Activated CD8-positive, alpha-beta memory T cell treated with anti-CD3 and anti-CD28 coated beads, Interleukin-2, amount 50 U/mL, for 4 hours (primary cell): ENCODE results near the gene GJD4.

Source experiments
- DNase-seq: peaks from one replicate; pipeline ENCODE4 v3.0.0-alpha.2; 2020

The GJD4 gene

DNA sequence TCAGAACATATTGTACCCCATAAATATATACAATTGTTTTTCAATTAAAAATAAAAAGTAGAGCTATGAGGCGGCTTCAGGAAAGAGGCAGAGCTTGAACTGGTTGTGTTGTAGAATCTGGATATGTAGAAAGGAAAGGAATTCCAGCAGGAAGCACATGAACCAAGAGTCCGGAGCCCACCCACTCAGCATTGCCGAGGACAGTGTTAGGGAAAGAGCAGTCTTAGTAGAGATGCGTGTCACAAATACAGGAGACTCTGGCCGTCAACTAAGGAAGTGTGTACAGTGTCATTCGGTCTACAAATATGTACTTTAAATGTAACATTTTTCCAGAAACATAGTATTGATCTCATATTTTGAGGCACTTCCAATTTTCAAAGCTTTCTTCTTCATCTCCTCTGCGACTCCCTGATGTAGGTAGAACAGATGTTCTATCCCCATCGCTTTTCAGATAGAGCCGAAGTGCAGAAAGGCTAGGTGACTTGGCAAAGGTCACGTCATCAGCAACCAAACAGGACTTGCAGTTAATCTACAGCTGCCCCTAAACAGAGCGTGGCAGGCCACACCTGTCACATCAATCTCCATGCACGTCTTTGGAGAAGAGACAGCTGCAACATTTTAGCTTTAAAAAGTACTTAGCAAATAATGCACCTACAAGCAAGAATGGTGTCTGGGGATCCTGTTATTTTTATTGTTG, 25.3 kb upstream of the GJD4 start:
- DNase-seq, result no peak

DNA sequence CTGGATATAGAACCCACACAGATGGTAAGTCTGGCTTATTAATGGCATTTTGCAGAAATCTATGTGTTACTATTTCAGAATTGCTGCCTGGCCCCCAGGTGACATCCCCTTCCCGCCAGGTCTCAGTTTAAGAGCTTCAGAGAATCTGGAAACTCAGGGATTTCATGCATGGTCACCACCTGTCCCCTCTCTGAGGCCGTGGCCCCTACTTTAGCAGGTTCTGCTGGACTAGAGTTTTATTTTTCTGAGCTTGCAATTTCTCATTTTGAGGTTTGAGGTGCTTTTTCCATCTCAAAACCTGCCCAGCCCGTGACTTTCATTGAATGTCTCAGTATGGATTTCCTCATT, 24.7 kb upstream of the GJD4 start:
- no peak for DNase-seq

- DNase-seq, result no peak
Observed at GRCh38 chr10:35581655-35582054, 23.5 kb upstream of the GJD4 start.

- DNase-seq, result no peak
Observed at GRCh38 chr10:35584946-35585345, 20.2 kb upstream of the GJD4 start.

DNA sequence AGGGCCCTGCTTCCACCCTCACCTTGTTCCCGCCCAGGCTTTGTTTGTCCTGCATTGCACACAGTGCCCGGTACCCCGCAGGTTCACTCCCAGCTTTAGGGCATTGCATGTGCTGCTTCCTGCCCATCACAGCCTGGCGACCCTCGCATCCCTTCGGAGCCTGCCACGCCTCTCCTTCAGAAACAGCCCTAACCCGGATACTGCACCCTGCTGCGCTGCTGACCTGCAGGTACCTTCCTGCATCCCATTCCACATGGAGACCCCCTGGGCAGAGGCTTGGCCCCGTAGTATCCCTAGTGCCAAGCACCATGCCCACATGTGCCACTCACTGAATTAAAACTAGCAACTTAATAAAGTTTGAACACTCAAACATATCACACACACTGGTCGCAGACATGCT, 19.8 kb upstream of the GJD4 start:
- no peak for DNase-seq

DNA sequence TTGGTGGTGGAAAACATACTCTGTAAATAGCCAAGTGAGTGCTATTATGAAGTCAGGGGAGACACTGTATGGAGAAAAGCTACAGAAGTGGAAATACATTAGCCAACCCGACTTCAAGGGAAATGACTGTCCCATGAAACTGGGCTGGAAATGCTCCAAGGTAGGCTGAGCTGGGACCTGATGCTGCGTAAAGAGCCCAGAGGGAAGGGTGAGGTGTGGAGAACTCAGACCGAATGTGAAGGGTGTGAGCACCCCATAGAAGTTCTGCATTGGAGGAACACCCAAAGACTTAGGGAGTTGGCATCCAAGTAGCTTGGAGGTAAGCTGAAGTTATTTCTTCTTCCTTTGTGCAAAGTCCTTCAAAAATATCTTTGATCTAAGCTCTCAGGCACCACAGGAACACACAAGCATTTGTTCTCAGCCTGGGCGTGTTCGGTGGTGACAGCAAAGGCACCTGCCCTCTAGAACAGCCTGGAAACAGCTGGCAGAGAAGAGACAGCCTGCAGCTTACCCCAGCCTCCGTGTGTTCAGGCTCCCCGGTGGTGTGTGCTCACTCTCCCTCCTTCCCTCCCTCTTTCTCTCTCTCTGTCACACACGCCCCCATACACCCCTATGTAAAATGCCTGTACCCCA, 19.1 kb upstream of the GJD4 start:
- no peak for DNase-seq

DNA sequence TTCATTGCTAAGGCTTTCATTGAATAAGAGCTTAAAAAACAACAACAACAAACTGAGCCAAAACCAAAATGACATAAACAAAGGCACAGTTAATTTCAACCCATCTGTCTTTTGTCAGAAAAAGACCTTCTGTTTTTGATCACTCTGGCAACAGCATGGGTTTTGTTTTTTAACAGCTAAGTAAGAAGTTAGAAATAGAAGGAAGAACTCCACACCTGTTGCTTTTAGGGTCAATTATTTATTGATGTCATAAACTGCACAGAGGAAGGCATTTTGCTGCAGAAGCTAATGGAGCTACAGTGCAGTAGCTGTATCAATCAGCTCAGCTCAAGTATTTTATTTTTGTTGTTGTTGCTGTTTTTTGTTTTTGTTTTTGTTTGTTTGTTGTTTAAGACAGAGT, 16.3 kb upstream of the GJD4 start:
- no peak for DNase-seq

- no peak for DNase-seq
Observed at GRCh38 chr10:35592441-35592840, 12.7 kb upstream of the GJD4 start.

DNA sequence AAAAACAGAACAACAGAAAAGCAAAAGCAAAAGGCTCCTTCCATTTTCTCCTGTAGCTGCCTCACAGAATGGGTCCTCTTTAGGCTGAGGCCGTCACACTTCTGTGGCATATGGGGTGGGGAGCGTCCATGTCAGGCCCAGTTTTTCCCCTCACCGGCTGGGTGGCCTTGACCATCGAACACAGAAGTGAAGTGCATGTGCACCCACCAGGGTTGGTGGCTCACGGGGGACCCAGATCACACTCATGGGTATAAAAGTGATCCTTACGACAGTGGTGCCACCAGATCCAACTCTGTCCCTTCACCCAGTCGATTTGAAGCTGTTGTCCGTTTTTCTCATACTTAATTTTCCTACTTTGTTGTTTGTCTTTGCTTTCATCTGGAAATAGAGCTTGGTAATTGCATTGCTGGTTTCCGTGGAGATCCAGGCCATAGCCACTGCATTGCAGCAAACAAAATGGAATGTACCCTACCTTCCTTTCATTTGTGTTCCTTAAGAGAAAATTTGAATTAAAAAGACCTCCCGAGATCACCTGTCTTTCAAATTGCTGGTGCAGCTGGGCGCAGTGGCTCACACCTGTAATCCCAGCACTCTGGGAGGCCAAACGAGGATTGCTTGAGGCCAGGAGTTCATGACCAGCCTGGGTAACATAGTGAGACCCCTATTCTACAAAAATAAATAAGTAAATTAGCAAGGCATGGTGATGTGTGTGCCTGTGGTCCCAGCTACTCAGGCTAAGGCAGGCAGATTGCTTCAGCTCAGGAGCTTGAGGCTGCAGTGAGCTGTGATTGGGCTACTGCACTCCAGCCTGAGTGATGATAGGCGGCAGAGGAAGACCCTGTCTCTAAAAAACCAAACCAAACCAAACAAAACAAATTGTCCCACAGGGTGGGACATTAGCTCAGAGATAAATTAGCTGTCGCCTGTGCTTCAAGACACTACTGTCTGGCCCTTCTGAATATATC, 10.7 kb upstream of the GJD4 start:
- no peak for DNase-seq

GRCh38 chr10:35595106-35595505, 10.0 kb upstream of the GJD4 start:
- no peak for DNase-seq

DNA sequence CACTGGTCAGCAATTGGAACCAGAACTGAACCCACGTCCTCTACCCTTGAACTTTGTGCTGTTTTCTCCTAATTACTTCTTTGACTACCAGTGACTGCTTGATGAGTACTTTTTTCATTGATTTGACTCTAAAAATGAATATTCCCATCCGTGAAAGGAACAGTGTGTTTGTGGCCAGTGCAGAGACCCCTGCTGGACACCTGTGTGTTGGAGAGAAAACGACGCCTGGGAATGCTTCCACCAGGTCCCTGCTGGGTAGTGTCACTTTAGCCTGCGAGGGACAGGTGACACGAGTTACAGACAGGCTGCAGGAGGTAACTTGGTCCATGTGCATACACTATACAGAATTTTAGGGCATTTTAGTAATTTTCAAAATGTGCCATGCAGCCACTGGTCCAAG, 6.8 kb upstream of the GJD4 start:
- no peak for DNase-seq

- no peak for DNase-seq
Observed at GRCh38 chr10:35600193-35600592, 4.9 kb upstream of the GJD4 start.

DNA sequence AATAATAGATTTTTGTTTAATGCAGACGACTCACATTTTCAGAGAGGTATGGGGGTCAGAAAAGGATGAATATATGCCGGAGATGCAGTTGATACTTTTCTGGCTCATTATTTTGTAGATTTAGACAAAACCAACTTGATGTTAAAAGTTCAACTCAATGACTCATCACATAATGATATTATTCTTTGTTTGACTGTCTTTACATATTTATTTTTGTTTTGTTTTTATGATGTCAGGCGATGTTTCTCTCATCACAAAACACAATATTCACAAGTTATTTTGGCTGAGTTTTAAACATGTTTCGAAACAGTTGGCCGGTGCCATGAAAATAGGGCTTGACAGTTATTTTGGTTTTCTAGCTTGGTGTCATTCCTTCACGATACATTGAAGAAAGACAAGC, 1.3 kb downstream of the GJD4 start:
- no peak for DNase-seq

DNA sequence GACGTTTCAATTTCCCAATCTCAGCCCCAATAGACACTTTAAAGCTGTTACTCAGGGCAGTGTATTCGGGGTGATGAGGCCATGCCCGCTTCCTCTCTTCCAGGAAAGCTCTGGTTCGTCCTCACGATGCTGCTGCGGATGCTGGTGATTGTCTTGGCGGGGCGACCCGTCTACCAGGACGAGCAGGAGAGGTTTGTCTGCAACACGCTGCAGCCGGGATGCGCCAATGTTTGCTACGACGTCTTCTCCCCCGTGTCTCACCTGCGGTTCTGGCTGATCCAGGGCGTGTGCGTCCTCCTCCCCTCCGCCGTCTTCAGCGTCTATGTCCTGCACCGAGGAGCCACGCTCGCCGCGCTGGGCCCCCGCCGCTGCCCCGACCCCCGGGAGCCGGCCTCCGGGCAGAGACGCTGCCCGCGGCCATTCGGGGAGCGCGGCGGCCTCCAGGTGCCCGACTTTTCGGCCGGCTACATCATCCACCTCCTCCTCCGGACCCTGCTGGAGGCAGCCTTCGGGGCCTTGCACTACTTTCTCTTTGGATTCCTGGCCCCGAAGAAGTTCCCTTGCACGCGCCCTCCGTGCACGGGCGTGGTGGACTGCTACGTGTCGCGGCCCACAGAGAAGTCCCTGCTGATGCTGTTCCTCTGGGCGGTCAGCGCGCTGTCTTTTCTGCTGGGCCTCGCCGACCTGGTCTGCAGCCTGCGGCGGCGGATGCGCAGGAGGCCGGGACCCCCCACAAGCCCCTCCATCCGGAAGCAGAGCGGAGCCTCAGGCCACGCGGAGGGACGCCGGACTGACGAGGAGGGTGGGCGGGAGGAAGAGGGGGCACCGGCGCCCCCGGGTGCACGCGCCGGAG, 2.6 kb downstream of the GJD4 start:
- no peak for DNase-seq

GRCh38 chr10:35608328-35608672, 3.2 kb downstream of the GJD4 start:
- DNase-seq, result no peak

GRCh38 chr10:35611750-35612149, 6.6 kb downstream of the GJD4 start:
- DNase-seq, result no peak

- DNase-seq, result no peak
Observed at GRCh38 chr10:35612385-35613106, 7.4 kb downstream of the GJD4 start.

GRCh38 chr10:35613107-35613440, 7.9 kb downstream of the GJD4 start:
- DNase-seq, result no peak

DNA sequence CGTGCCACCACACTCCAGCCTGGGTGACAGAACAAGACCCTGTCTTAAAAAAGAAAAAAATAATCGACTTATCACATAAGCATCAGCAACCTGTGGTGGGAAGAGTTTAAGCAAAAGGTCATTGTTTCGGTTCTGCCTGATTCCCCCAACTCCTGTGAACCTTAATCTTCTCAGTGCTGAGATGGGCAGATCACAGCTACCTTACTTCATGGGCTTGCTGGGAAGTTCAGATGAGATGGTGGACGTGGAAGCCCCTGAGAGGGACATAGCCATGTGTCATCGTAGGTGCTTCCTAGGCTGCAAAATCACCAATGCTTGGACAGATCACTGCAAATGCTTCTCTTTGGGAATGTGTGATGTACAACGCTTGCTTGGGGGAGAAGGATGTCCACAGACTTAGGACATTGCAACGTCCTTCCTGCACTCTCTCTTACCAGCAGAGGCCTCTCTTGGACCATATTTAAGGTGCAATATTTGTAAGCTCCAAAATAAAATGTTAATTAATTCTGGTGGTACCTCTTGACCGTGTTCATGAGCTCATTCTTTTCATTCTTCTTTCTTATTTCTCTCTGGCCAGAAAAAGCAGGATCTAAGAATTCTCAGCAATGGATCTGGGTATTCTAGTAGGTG, 8.6 kb downstream of the GJD4 start:
- no peak for DNase-seq

- DNase-seq, result no peak
Observed at GRCh38 chr10:35614312-35614711, 9.2 kb downstream of the GJD4 start.

DNA sequence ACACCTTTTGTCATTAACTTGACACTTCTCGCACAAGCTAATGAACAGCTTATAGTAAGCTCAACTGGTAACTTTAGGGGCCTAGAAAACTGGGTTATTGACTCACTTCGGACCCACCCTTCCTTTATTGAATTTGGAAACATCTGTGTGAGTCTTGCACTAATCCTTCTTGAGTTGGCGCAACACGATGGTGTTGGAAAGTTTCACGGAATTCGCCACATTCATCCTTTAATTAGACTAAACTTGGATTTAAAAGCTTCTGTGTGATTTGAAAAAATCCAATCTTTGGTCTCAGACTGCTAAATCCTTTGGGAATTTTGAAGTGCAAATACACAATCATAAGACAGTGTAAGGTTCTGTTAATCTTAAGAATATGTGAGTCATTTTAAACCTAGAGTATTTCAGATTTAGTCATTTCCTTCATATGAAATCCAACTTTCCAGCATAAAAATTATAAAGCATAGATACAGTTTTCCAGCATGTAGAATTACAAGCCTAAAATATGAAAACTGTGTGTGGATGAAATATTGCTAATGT, 21.9 kb downstream of the GJD4 start:
- no peak for DNase-seq

DNA sequence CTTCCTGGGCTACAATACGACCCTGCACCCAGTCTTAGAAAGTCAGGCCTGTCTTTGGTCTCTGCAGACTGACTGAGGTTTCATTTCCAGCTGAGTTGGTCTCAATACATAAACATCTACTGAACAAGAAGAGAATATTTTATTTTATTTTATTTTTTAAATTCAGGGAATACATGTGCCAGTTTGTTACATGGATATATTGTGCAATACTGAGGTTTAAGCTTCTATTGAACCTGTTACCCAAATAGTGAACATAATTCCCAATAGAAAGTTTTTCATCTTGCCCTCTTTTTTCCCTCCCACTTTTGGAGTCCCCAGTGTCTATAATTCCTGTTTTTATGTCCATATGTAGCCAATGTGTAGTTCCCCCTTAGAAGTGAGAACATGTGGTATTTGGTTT, 26.3 kb downstream of the GJD4 start:
- no peak for DNase-seq
